K562 (cell line): ENCODE measurements around the gene NTM. TPM values are rescaled to one million over a fixed set of nuclear protein-coding genes. Genes with fewer than 3 reads are reported as not detected.

Experiments used
- ATAC-seq: fragments of 200-7000 bp; cut with Tn5 transposase; 3 replicates; pipeline ENCODE4 v1.9.1; 2020; ENCODE audit warnings: moderate library complexity
- BruUV-seq: library from RNA; stranded (reverse); fragments of 400-500 nt; replicated peaks from 2 replicates; lab custom pipeline; 2021; lab: Mats Ljungman, UMichigan
- CTCF ChIA-PET: fragments of 300-600 bp; formaldehyde crosslinking; extraction: SDS; loops from one replicate; lab custom pipeline; 2021; ENCODE audit warnings: low intra/inter-chr PET ratio; lab: Yijun Ruan, JAX
- POLR2A ChIA-PET: fragments of 300-600, 350-650 bp; sonication (Branson Sonifier 250); formaldehyde crosslinking; extraction: SDS; loops from one replicate; lab custom pipeline; 2021; ENCODE audit warnings: antibody characterized with exemption, inconsistent platforms; lab: Yijun Ruan, JAX
- DNase-seq, 4 experiments: peaks; one replicate each; pipeline versions ENCODE4 v3.0.0 to v3.0.0-alpha.2; 2011 to 2018; ENCODE audit warnings: low spot score in 3 of 4, mixed read lengths in 3 of 4; ENCODE audit errors: extremely low read depth in 1 of 4
- FAIRE-seq: peaks from 2 replicates; lab custom pipeline; 2011; peaks lifted over from hg19 to GRCh38; lab: Jason Lieb, UNC
- H2AFZ ChIP-seq: 2 replicates; pipeline ENCODE4 v1.6.0; 2011; ENCODE audit warnings: low read depth, low read length, control low read depth, inconsistent platforms
- H3K27ac ChIP-seq: fragments of 200-600 bp; 3 replicates; pipeline ENCODE4 v1.8.0; 2011; ENCODE audit warnings: low read depth, mild to moderate bottlenecking, control low read depth, inconsistent platforms, low read length, moderate library complexity, mixed read lengths; ENCODE audit errors: extremely low read depth
- H3K27me3 ChIP-seq, 2 experiments: fragments of 300-600 bp in 1 of 2; 2 replicates in 1 of 2; 3 replicates in 1 of 2; pipeline versions ENCODE4 v1.6.0 to v1.8.0; 2011; ENCODE audit warnings: inconsistent platforms in 2 of 2, low read length in 2 of 2, mild to moderate bottlenecking in 1 of 2, mixed read lengths in 1 of 2, moderate library complexity in 1 of 2; ENCODE audit not compliant: control insufficient read depth in 2 of 2, insufficient read depth in 2 of 2
- H3K36me3 ChIP-seq: fragments of 300-600 bp; 3 replicates; pipeline ENCODE4 v1.8.0; 2011; ENCODE audit warnings: mild to moderate bottlenecking, low read length, inconsistent platforms; ENCODE audit not compliant: control insufficient read depth, insufficient read depth
- H3K4me1 ChIP-seq, 2 experiments: fragments of 200-600 bp in 1 of 2; replicated peaks in 1 of 2; 2 replicates in 1 of 2; 3 replicates in 1 of 2; pipeline versions ENCODE4 v1.5.1 to v1.8.0; 2011; ENCODE audit warnings: inconsistent platforms in 2 of 2, low read length in 2 of 2, mild to moderate bottlenecking in 1 of 2, mixed read lengths in 1 of 2, moderate library complexity in 1 of 2; ENCODE audit not compliant: control insufficient read depth in 2 of 2, insufficient read depth in 2 of 2
- H3K4me2 ChIP-seq: 2 replicates; pipeline ENCODE4 v1.6.1; 2011; ENCODE audit warnings: low read length, control low read depth, inconsistent platforms, mixed read lengths; ENCODE audit not compliant: insufficient read depth
- H3K4me3 ChIP-seq: fragments of 200-600 bp; sonication (generic), shearing (Covaris generic); 2 replicates; pipeline ENCODE4 v1.5.1; 2016; ENCODE audit warnings: control low read depth, inconsistent platforms
- H3K79me2 ChIP-seq: fragments of 200-600 bp; 3 replicates; pipeline ENCODE4 v1.8.0; 2011; ENCODE audit warnings: low read length, inconsistent platforms; ENCODE audit not compliant: control insufficient read depth, insufficient read depth
- H3K9ac ChIP-seq, 2 experiments: 2 replicates each; pipeline versions ENCODE4 v1.6.0 to v1.6.1; 2011; ENCODE audit warnings: low read depth in 2 of 2, low read length in 2 of 2, control low read depth in 1 of 2, inconsistent platforms in 1 of 2, mild to moderate bottlenecking in 1 of 2, mixed read lengths in 1 of 2; ENCODE audit not compliant: insufficient read depth in 1 of 2
- H3K9me1 ChIP-seq: one replicate; pipeline ENCODE4 v1.6.0; 2011; ENCODE audit warnings: inconsistent platforms, mild to moderate bottlenecking, low read length, moderate library complexity; ENCODE audit not compliant: control insufficient read depth, insufficient read depth
- H3K9me3 ChIP-seq: replicated peaks from 2 replicates; pipeline ENCODE4 v1.5.1; 2011; ENCODE audit warnings: low read depth, low read length, inconsistent platforms; ENCODE audit not compliant: control insufficient read depth, insufficient read depth
- H4K20me1 ChIP-seq: replicated peaks from 2 replicates; pipeline ENCODE4 v1.6.1; 2011; ENCODE audit warnings: low read length, inconsistent platforms, mixed read lengths; ENCODE audit not compliant: control insufficient read depth, insufficient read depth
- BRCA1 ChIP-seq, 2 experiments: fragments of 450-650 bp in 1 of 2; sonication (generic) in 1 of 2; formaldehyde crosslinking in 1 of 2; IDR thresholded peaks; 2 replicates each; pipeline versions ENCODE4 v1.5.0 to v1.6.1; 2017 to 2020; ENCODE audit warnings: mild to moderate bottlenecking in 1 of 2, missing genetic modification reagents in 1 of 2
- ETV5 ChIP-seq: sonication (generic); formaldehyde crosslinking; IDR thresholded peaks from 2 replicates; pipeline ENCODE4 v1.4.0; 2020; ENCODE audit warnings: low read depth, mild to moderate bottlenecking, missing genetic modification reagents
- HMG20A ChIP-seq: fragments of 450-650 bp; formaldehyde crosslinking; conservative IDR thresholded peaks from 2 replicates; pipeline ENCODE4 v1.4.0; 2020; ENCODE audit warnings: mild to moderate bottlenecking, mixed read lengths
- JUN ChIP-seq, 2 experiments: sonication (generic) in 1 of 2; formaldehyde crosslinking in 1 of 2; IDR thresholded peaks; 2 replicates each; pipeline versions ENCODE4 v1.6.1 to v1.8.0; 2012 to 2022; ENCODE audit warnings: borderline replicate concordance in 2 of 2, mild to moderate bottlenecking in 2 of 2, improper control_type of control experiment in 1 of 2, low read depth in 1 of 2, low read length in 1 of 2, missing genetic modification reagents in 1 of 2
- JUND ChIP-seq, 2 experiments: IDR thresholded peaks; 2 replicates in 1 of 2; 3 replicates in 1 of 2; pipeline ENCODE4 v1.6.1; 2011; ENCODE audit warnings: borderline replicate concordance in 2 of 2, low read depth in 2 of 2, low read length in 2 of 2, improper control_type of control experiment in 1 of 2, missing biosample characterization in 1 of 2, missing genetic modification characterization in 1 of 2, missing genetic modification reagents in 1 of 2
- NUFIP1 ChIP-seq: fragments of 450-650 bp; IDR thresholded peaks from 2 replicates; pipeline ENCODE4 v1.6.1; 2018; ENCODE audit not compliant: partially characterized antibody
- PHF20 ChIP-seq: fragments of 450-650 bp; IDR thresholded peaks from 2 replicates; pipeline ENCODE4 v1.6.1; 2018; ENCODE audit not compliant: partially characterized antibody
- RBM22 ChIP-seq: fragments of 200-400 bp; formaldehyde crosslinking; IDR thresholded peaks from 2 replicates; pipeline ENCODE4 v1.6.1; 2018; ENCODE audit warnings: low read length, low read depth; ENCODE audit not compliant: poor library complexity, severe bottlenecking
- WHSC1 ChIP-seq: IDR thresholded peaks from one replicate; pipeline ENCODE4 v1.6.1; 2012; ENCODE audit warnings: low read length, control low read depth, inconsistent platforms
- ZC3H8 ChIP-seq: fragments of 450-650 bp; IDR thresholded peaks from 2 replicates; pipeline ENCODE4 v1.6.1; 2017
- ZFP36 ChIP-seq: fragments of 150-350 bp; IDR thresholded peaks from 2 replicates; pipeline ENCODE4 v1.6.1; 2018; ENCODE audit warnings: low read length, low read depth; ENCODE audit not compliant: partially characterized antibody
- WGBS: fragments of 100-300 bp; shearing (Covaris generic); methylation state at CpG from one replicate; pipeline ENCODE4 v1.1.6; 2016; ENCODE audit warnings: low coverage, mixed read lengths; ENCODE audit not compliant: insufficient coverage; ENCODE audit errors: missing lambda C conversion rate; 5-methylcytosine and 5-hydroxymethylcytosine counted together
- in situ Hi-C: fragments of 300-500 bp; cut with MboI; formaldehyde crosslinking; loops from 4 replicates; pipeline ENCODE4 v1.15.0; 2018; ENCODE audit warnings: inconsistent platforms, mixed read lengths
- intact Hi-C: fragments of 100-400 bp; cut with micrococcal nuclease; formaldehyde crosslinking; loops from 2 replicates; pipeline ENCODE4 v1.14.2; 2022
- polyA plus RNA-seq, 8 experiments: library from polyadenylated mRNA; depleted of rRNA in 4 of 8; stranded (reverse) in 5 of 8; unstranded in 3 of 8; fragments of >200 nt; fragmentation: Nextera tagmentation in 2 of 8; fragmentation: Illumina TruSeq in 1 of 8; extraction: Ambion mirVana in 2 of 8; extraction: Trizol in 1 of 8; gene quantifications; 2 replicates each; pipeline versions ENCODE4 v1.2.1 to v1.2.3, GENCODE V29; 2011 to 2014; ENCODE audit warnings: inconsistent platforms in 1 of 8, missing spikeins in 1 of 8
- total RNA-seq, 7 experiments: library from RNA; depleted of rRNA in 6 of 7; stranded (reverse); fragments of >200 nt in 6 of 7; fragmentation: Illumina TruSeq in 2 of 7; extraction: Trizol in 2 of 7; gene quantifications; 2 replicates each; pipeline versions ENCODE4 v1.2.1 to v1.2.3, GENCODE V29; 2011 to 2021; ENCODE audit warnings: low replicate concordance in 1 of 7
- TF ChIP-seq, protein P1 (sequence below): sonication (generic); formaldehyde crosslinking; IDR thresholded peaks from 2 replicates; pipeline ENCODE4 v1.8.1; 2022; ENCODE audit warnings: missing genetic modification reagents
- TF ChIP-seq, protein P2 (sequence below), 3 experiments: IDR thresholded peaks in 2 of 3; conservative IDR thresholded peaks in 1 of 3; 2 replicates each; pipeline ENCODE4 v1.5.1; 2011 to 2012; ENCODE audit warnings: low read length in 3 of 3, mild to moderate bottlenecking in 3 of 3, control low read depth in 2 of 3, improper control_type of control experiment in 1 of 3, inconsistent platforms in 1 of 3, low read depth in 1 of 3, mixed read lengths in 1 of 3, moderate library complexity in 1 of 3; ENCODE audit not compliant: insufficient read depth in 2 of 3
- TF ChIP-seq, protein P3 (sequence below), 2 experiments: fragments of 450-650 bp; IDR thresholded peaks; 2 replicates each; pipeline ENCODE4 v1.6.1; 2018; ENCODE audit warnings: mild to moderate bottlenecking in 2 of 2, low read depth in 1 of 2; ENCODE audit not compliant: partially characterized antibody in 2 of 2

The NTM gene
- total and polyA plus RNA-seq, 9 of the 15 experiments (the other 6 are each of a cell fraction or from before 2014, with no cell fraction given), result not detected

DNA sequence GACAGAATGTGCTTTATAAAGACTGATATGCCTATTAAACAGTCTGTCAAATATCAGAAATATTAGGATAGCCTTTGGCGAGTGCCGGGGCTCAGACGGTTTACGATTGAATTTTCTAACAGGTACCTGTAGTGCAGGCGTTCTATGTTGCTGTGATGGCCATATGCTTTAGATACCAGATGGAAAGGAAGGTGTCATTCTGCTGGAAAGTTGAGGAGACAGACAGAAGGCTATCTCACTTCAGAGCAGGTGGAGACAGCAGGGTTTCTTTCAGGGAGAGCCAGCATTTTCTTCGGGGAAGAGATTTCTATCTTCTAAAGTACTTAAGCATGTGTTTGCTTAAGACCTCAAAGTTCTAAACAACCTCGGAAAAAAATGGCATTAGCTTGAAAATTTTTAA is 415.4 kb downstream of the NTM start (continued):
- TF ChIP-seq BRCA1 (IDR thresholded peaks at IDR 0.05), result no peak
- no peak for TF ChIP-seq BRCA1 (CRISPR knock-in tag; IDR thresholded peaks at IDR 0.05)
- TF ChIP-seq RBM22, result no peak
- no peak for TF ChIP-seq JUND (IDR thresholded peaks at IDR 0.05; ENCODE audit: borderline replicate concordance, low read depth, low read length)
- TF ChIP-seq JUND (tag; IDR thresholded peaks at IDR 0.05; ENCODE audit: borderline replicate concordance, low read depth, low read length), result no peak
- no peak for TF ChIP-seq ETV5 (CRISPR knock-in tag)
- TF ChIP-seq ZC3H8, result no peak
- no peak for TF ChIP-seq ZFP36
- TF ChIP-seq PHF20, result no peak

DNA sequence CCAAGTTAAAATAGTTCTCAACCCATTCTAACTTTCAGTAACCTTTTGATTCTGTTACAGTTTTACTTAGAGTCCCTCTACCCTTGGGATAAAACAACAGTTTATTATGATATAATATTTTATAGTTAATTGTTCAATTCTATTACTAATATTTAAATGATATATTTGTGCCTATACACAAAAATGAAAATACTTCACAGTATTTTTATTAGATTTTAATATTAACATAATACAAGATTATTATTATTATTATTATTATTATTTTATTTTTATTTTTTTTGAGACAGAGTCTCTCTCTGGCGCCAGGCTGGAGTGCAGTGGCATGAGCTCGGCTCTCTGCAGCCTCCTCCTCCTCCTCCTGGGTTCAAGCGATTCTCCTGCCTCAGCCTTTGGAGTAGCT is 416.7 kb downstream of the NTM start:
- no peak for DNase-seq
- Histone ChIP-seq H3K9ac (no peak overlapping the region), H3K27me3 (no peaks in the 10 kb centered on the region), H3K4me1 (no peaks in the 10 kb centered on the region), H4K20me1 (no peaks in the 10 kb centered on the region), H3K4me2 (no peak overlapping the region), H3K27ac (no peak overlapping the region), H3K9me1 (no peaks in the 10 kb centered on the region), H3K79me2 (no peaks in the 10 kb centered on the region), H2AFZ (no peak overlapping the region), H3K9me3 (no peaks in the 10 kb centered on the region), H3K4me3 (no peak overlapping the region), H3K36me3 (no peaks in the 10 kb centered on the region)
- in situ Hi-C loops (no loop called here), intact Hi-C loops (no loop called here)
- 0% methylated on average over 1 of the region's 3 CpGs for WGBS
- BruUV-seq, result no TSS peak
- ChIA-PET POLR2A (no interaction called here), CTCF (no interaction called here)
- ATAC-seq, result no peak
- FAIRE-seq, result no peak
- TF ChIP-seq WHSC1, result no peak
- TF ChIP-seq JUN (IDR thresholded peaks at IDR 0.05; ENCODE audit: borderline replicate concordance, low read depth, low read length), result no peak
- TF ChIP-seq JUN (CRISPR knock-in tag; IDR thresholded peaks at IDR 0.05; ENCODE audit: borderline replicate concordance), result no peak
- TF ChIP-seq NUFIP1, result no peak
- TF ChIP-seq HMG20A (CRISPR knock-in tag), result no peak
- TF ChIP-seq, protein P1, sequence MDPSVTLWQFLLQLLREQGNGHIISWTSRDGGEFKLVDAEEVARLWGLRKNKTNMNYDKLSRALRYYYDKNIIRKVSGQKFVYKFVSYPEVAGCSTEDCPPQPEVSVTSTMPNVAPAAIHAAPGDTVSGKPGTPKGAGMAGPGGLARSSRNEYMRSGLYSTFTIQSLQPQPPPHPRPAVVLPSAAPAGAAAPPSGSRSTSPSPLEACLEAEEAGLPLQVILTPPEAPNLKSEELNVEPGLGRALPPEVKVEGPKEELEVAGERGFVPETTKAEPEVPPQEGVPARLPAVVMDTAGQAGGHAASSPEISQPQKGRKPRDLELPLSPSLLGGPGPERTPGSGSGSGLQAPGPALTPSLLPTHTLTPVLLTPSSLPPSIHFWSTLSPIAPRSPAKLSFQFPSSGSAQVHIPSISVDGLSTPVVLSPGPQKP (CRISPR knock-in tag), result no peak
- TF ChIP-seq, protein P2, sequence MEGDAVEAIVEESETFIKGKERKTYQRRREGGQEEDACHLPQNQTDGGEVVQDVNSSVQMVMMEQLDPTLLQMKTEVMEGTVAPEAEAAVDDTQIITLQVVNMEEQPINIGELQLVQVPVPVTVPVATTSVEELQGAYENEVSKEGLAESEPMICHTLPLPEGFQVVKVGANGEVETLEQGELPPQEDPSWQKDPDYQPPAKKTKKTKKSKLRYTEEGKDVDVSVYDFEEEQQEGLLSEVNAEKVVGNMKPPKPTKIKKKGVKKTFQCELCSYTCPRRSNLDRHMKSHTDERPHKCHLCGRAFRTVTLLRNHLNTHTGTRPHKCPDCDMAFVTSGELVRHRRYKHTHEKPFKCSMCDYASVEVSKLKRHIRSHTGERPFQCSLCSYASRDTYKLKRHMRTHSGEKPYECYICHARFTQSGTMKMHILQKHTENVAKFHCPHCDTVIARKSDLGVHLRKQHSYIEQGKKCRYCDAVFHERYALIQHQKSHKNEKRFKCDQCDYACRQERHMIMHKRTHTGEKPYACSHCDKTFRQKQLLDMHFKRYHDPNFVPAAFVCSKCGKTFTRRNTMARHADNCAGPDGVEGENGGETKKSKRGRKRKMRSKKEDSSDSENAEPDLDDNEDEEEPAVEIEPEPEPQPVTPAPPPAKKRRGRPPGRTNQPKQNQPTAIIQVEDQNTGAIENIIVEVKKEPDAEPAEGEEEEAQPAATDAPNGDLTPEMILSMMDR (IDR thresholded peaks at IDR 0.05 in 2 of 3, conservative IDR thresholded peaks at IDR 0.05 in 1 of 3; ENCODE audit: insufficient read depth in 2 of 3, low read depth in 1 of 3, low read length in 3 of 3), result no peak
- TF ChIP-seq, protein P3, sequence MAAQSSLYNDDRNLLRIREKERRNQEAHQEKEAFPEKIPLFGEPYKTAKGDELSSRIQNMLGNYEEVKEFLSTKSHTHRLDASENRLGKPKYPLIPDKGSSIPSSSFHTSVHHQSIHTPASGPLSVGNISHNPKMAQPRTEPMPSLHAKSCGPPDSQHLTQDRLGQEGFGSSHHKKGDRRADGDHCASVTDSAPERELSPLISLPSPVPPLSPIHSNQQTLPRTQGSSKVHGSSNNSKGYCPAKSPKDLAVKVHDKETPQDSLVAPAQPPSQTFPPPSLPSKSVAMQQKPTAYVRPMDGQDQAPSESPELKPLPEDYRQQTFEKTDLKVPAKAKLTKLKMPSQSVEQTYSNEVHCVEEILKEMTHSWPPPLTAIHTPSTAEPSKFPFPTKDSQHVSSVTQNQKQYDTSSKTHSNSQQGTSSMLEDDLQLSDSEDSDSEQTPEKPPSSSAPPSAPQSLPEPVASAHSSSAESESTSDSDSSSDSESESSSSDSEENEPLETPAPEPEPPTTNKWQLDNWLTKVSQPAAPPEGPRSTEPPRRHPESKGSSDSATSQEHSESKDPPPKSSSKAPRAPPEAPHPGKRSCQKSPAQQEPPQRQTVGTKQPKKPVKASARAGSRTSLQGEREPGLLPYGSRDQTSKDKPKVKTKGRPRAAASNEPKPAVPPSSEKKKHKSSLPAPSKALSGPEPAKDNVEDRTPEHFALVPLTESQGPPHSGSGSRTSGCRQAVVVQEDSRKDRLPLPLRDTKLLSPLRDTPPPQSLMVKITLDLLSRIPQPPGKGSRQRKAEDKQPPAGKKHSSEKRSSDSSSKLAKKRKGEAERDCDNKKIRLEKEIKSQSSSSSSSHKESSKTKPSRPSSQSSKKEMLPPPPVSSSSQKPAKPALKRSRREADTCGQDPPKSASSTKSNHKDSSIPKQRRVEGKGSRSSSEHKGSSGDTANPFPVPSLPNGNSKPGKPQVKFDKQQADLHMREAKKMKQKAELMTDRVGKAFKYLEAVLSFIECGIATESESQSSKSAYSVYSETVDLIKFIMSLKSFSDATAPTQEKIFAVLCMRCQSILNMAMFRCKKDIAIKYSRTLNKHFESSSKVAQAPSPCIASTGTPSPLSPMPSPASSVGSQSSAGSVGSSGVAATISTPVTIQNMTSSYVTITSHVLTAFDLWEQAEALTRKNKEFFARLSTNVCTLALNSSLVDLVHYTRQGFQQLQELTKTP (IDR thresholded peaks at IDR 0.05; ENCODE audit: low read depth in 1 of 2, partially characterized antibody in 2 of 2), result no peak
